Activated CD8-positive, alpha-beta T cell treated with anti-CD3 and anti-CD28 coated beads for 36 hours (primary cell): ENCODE results near the gene TNFRSF9. TPM values are rescaled to one million over a fixed set of nuclear protein-coding genes. Genes with fewer than 3 reads are reported as not detected.
A peak's percentile ranks its signal among the peaks of the same experiment; 100 is the strongest.

Experiments
- ATAC-seq: fragments of 200-7000 bp; cut with Tn5 transposase; one replicate; pipeline ENCODE4 v1.10.0; 2021; ENCODE audit warnings: mild to moderate bottlenecking, moderate library complexity
- CTCF ChIA-PET: fragments of 350-600 bp; sonication (Branson Sonifier 250); formaldehyde crosslinking; loops from one replicate; lab custom pipeline; 2021; ENCODE audit warnings: antibody characterized with exemption; lab: Charles Lee
- POLR2A ChIA-PET: fragments of 350-600 bp; sonication (Branson Sonifier 250); formaldehyde crosslinking; loops from one replicate; lab custom pipeline; 2021; ENCODE audit warnings: antibody characterized with exemption; lab: Charles Lee
- DNase-seq: peaks from one replicate; pipeline ENCODE4 v3.0.0-alpha.2; 2020
- H3K27ac Mint-ChIP-seq: one replicate; pipeline ENCODE4 v1.8.0; 2021; ENCODE audit warnings: mild to moderate bottlenecking, mixed read lengths
- H3K27me3 Mint-ChIP-seq: one replicate; pipeline ENCODE4 v1.8.0; 2021; ENCODE audit warnings: mixed read lengths
- H3K36me3 Mint-ChIP-seq: one replicate; pipeline ENCODE4 v1.8.0; 2021; ENCODE audit warnings: low read depth, mixed read lengths
- H3K4me1 Mint-ChIP-seq: one replicate; pipeline ENCODE4 v1.8.0; 2021; ENCODE audit warnings: low read depth, mixed read lengths
- H3K4me3 Mint-ChIP-seq: one replicate; pipeline ENCODE4 v1.8.0; 2021; ENCODE audit warnings: mild to moderate bottlenecking, moderate library complexity, mixed read lengths
- H3K9me3 Mint-ChIP-seq: one replicate; pipeline ENCODE4 v1.8.0; 2021; ENCODE audit warnings: mixed read lengths
- intact Hi-C: fragments of 100-400 bp; cut with micrococcal nuclease; formaldehyde crosslinking; loops from one replicate; pipeline ENCODE4 v1.10.0; 2022
- total RNA-seq, 2 experiments: library from RNA; stranded (reverse); gene quantifications; one replicate each; pipeline ENCODE4 v1.2.3, GENCODE V29; 2021
- TF ChIP-seq, protein P1 (sequence below): fragments of 200-600 bp; IDR thresholded peaks from one replicate; pipeline ENCODE4 v1.8.0; 2022; ENCODE audit warnings: antibody characterized with exemption, mild to moderate bottlenecking

Gene TNFRSF9
- total RNA-seq, 2 experiments from 2014 or later: 214 to 219 TPM

DNA sequence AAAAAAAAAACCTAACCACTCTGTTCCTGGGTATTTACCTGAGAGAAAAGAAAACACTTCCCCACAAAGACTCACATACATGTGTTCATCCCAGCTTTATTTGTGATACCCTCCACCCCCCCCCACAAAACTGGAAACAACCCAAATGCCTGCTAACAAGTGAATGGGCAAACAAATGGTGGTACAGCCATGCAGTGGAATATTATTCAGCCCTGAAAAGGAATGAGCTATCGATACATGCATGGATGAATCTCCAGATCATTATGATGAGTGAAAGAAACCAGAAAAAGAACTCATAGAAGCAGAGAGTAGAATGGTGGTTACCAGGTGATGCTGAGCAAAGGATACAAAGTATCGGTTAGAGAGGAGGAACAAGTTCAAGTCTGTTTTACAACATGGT is 49.8 kb downstream of the TNFRSF9 start:
- ATAC-seq (no peak), DNase-seq (no peak)
- H3K27ac Mint-ChIP-seq: no peak overlapping the region
- H3K4me1 Mint-ChIP-seq: no peaks in the 10 kb centered on the region
- POLR2A ChIA-PET: interaction anchor here (0.7 kb wide), 1 partner anchor 485 kb away, joined by 3 read pairs; no protein-coding TSS in a partner anchor
- H3K27me3 Mint-ChIP-seq: peaks cover 12% of the 10 kb centered on the region
- no peak overlapping the region for H3K4me3 Mint-ChIP-seq
- no peaks in the 10 kb centered on the region for H3K9me3 Mint-ChIP-seq
- intact Hi-C loops: loop anchor here (10.0 kb wide), 2 partner anchors 76 to 216 kb away; no protein-coding TSS in a partner anchor
- CTCF ChIA-PET: no interaction called here
- no peaks in the 10 kb centered on the region for H3K36me3 Mint-ChIP-seq
- TF ChIP-seq, protein P1, sequence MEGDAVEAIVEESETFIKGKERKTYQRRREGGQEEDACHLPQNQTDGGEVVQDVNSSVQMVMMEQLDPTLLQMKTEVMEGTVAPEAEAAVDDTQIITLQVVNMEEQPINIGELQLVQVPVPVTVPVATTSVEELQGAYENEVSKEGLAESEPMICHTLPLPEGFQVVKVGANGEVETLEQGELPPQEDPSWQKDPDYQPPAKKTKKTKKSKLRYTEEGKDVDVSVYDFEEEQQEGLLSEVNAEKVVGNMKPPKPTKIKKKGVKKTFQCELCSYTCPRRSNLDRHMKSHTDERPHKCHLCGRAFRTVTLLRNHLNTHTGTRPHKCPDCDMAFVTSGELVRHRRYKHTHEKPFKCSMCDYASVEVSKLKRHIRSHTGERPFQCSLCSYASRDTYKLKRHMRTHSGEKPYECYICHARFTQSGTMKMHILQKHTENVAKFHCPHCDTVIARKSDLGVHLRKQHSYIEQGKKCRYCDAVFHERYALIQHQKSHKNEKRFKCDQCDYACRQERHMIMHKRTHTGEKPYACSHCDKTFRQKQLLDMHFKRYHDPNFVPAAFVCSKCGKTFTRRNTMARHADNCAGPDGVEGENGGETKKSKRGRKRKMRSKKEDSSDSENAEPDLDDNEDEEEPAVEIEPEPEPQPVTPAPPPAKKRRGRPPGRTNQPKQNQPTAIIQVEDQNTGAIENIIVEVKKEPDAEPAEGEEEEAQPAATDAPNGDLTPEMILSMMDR: no peak

DNA sequence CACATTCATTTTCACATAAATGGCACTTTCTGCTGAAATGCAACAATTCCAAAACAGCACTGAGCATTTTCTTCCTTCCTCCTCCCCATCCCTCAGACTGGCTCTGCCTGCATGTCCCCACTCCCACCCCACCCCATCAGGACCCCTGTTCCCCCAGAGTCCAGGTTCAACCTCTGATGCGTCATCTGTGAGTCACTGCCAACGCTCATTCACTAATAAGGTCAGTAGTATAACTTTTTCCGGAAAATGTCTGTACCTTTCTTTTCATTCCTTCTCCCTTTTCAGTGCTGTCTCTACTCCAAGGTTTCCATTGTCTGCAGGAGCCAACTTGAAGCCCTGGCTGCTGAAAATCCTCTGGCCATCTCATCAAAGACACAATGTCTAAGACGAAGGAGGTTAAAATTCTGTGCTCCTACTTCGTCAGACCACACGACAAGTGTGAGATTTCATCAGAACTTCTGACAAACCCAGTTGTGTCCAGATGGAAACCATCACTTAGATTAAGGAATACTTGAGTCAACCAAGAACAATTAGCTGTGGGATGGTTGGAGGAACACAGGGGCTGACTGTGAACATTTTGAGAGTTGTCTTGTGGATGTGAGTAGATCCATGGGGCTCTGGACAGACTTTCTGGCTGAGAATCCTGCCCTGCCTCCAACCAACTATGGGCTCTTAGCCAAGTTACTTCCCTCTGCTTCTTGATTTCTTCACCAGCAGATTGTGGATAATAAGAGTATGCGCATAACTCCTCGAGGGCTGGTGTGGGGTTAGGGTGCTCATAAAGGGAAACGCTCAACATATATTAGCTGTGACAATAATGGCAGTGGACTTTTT is 52.2 kb downstream of the TNFRSF9 start:
- TF ChIP-seq, protein P1: no peak
- Mint-ChIP-seq H3K9me3 (no peaks in the 10 kb centered on the region), H3K36me3 (no peaks in the 10 kb centered on the region), H3K27me3 (peaks cover 18% of the 10 kb centered on the region), H3K4me1 (no peaks in the 10 kb centered on the region), H3K27ac (no peak overlapping the region), H3K4me3 (no peak overlapping the region)
- intact Hi-C loops: no loop called here
- ChIA-PET POLR2A (interaction anchor here (0.8 kb wide), 1 partner anchor 208 kb away, joined by 4 read pairs; no protein-coding TSS in a partner anchor), CTCF (no interaction called here)
- DNase-seq (no peak), ATAC-seq (no peak)

DNA sequence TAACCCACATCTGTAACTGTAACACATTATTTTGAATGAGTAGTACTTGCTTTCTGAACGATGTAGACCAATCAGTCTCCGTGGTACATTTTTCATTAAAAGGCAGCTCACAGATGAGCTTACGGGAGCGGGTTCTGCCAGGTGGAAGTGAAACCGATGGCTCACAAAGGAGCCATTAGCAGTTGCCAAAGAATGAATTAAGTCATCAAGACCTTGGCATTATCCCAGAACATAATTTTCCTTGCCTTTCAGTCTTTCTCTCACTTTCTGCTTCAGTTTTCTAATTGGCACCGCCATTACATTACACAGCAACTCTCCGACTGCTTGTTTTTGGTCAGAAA is 54.3 kb downstream of the TNFRSF9 start:
- Mint-ChIP-seq H3K27me3 (peaks cover 18% of the 10 kb centered on the region), H3K9me3 (no peaks in the 10 kb centered on the region), H3K4me1 (no peaks in the 10 kb centered on the region), H3K36me3 (no peaks in the 10 kb centered on the region), H3K4me3 (no peak overlapping the region), H3K27ac (no peak overlapping the region)
- intact Hi-C loops: no loop called here
- ChIA-PET CTCF (interaction anchor here (0.7 to 1.0 kb wide), 3 partner anchors 16 to 19 kb away, joined by 3 read pairs; no protein-coding TSS in a partner anchor), POLR2A (no interaction called here)
- TF ChIP-seq, protein P1: no peak
- no peak for DNase-seq
- ATAC-seq: no peak

DNA sequence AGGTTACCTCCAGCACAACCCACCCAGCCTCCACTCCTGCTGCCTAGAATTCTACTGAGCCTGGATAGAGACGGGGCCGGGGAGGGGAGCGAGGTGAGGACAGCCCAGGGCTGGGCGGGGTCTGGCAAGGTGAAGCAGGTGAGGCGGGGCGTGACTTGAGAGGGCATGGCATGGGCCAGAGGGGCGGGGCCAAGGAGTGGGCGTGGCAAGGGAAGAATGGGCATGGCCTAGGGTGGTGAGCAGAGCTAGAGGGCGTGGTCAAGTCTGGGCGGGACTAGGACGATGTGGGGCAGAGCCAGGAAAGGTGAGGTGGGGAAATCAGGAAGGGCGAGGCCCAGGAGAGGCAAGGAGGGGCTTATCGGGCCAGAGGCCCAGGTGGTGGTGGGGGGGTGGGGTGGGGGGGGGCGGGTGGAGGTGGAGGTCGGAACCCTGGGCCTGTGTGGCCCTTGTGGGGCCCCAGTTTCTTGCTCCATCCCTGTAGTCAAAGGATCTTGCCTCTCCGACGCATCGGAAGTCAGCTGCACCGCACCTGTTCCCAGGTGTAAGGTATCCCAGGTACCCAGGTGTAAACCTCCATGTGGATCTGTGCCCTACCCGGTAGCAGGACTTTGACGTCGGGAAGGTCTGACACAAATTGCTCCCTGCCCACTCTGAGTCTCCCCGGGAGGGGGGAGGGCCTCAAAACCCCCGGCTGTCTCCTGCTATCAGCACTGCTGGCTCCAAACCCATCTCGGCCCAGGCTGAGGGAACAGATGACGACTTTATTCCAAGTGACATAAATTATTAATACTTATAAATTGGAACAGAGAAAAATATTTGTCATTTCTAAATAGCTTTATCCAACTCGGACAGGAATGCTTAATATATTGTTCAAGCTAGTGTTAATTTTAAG is 54.9 kb downstream of the TNFRSF9 start:
- Mint-ChIP-seq H3K9me3 (no peaks in the 10 kb centered on the region), H3K36me3 (no peaks in the 10 kb centered on the region), H3K4me1 (no peaks in the 10 kb centered on the region), H3K27me3 (peaks cover 18% of the 10 kb centered on the region), H3K4me3 (no peak overlapping the region), H3K27ac (no peak overlapping the region)
- TF ChIP-seq, protein P1: no peak
- ATAC-seq (peak; percentile 74), DNase-seq (peak; percentile 54)
- intact Hi-C loops: no loop called here
- POLR2A ChIA-PET: no interaction called here
- CTCF ChIA-PET: interaction anchor here (0.7 to 1.0 kb wide), 2 partner anchors 15 to 20 kb away, joined by 3 read pairs; no protein-coding TSS in a partner anchor
